ENCODE data around the gene EPS15. TPM values are rescaled to one million over a fixed set of nuclear protein-coding genes. Genes with fewer than 3 reads are reported as not detected.
"Not testable (repeated sequence)": the region's sequence is repeated elsewhere in the genome, so short reads cannot be mapped to it uniquely, and the experiment has no call there.

Gene EPS15
- total RNA-seq, 2 donors from 2014 or later, result 54.2 to 65.4 TPM

DNA sequence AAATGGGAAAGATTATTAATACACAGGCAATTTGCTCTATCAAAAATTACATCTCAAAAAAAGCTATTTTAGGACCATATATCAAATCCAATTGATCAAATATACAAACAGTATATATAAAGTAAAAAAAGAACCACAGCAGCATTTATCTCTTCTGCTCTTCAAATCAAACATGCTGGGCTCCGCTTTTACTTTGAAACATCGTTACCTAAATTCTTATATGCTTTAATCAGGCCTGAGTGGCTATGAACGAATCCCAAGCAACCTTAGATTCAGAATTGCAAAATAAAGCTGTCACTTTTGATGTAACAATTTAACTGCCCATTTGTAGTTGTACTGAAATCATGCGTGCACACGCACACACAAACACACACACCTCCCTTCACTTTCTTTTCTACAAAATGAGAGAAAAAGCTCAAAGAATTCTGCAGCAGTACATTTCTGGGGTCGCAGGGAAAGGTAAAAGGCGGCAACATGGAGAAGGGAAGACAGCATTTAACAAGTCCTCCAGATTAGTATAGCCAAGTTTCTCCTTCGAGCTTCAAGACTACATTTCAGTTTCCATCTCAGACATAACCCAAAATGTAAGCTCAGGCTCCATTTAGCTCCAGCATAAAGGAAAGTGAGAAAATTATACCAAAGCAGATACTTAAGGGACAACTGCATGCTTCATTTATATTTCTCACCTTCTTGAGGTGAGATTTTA, 96.5 kb downstream of the EPS15 start:
- ATAC-seq (replicated peaks), result no peak
- H3K27ac Mint-ChIP-seq, result peak overlapping the region; percentile 27
- no peaks in the 10 kb centered on the region for H3K27me3 Mint-ChIP-seq
- peaks cover 83% of the 10 kb centered on the region for H3K36me3 Mint-ChIP-seq (ENCODE audit: low read depth)
- H3K4me3 Mint-ChIP-seq, result no peak overlapping the region
- H3K9me3 Mint-ChIP-seq, result no peaks in the 10 kb centered on the region
- no peaks in the 10 kb centered on the region for H3K4me1 Mint-ChIP-seq

GRCh38 chr1:51421964-51422363, 97.1 kb downstream of the EPS15 start:
- Mint-ChIP-seq H3K27ac (no peak overlapping the region), H3K4me1 (no peaks in the 10 kb centered on the region), H3K4me3 (no peak overlapping the region), H3K9me3 (no peaks in the 10 kb centered on the region), H3K36me3 (ENCODE audit: low read depth) (peaks cover 77% of the 10 kb centered on the region), H3K27me3 (no peaks in the 10 kb centered on the region)
- ATAC-seq (replicated peaks), result peak; percentile 42

GRCh38 chr1:51420867-51421627, 98.0 kb downstream of the EPS15 start:
- H3K4me3 Mint-ChIP-seq, result no peak overlapping the region
- H3K27me3 Mint-ChIP-seq, result no peaks in the 10 kb centered on the region
- H3K36me3 Mint-ChIP-seq (ENCODE audit: low read depth), result peaks cover 77% of the 10 kb centered on the region
- no peak overlapping the region for H3K27ac Mint-ChIP-seq
- H3K4me1 Mint-ChIP-seq, result peaks cover 2% of the 10 kb centered on the region
- no peaks in the 10 kb centered on the region for H3K9me3 Mint-ChIP-seq
- ATAC-seq (replicated peaks), result no peak

DNA sequence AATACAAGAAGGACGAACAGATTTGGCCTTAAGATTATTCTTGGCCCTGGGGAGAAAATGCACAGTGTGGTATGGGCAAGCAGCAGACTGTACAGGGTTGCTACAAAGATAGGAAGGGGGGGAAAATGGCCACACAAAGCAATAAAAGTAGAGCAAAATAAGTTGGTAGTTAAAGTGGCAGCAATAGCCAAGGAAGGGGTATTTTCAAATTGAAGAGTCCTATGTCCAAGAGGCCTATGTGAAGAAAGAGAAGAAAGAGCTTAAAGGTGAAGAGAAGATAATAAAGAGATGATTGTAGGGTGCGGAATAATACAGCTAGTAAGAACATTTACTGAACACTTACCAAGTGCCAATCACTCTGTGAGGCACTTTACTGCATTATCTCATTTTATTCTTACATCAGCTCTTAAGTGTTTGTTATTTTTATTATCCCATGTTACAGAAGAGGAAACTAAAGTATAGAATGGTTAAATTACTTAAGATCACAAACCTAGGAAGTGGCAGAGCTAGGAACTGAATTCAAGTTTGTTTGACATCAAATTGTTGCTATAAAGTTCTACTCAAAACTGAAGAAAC, 100.6 kb downstream of the EPS15 start:
- Mint-ChIP-seq H3K27me3 (no peaks in the 10 kb centered on the region), H3K4me3 (no peak overlapping the region), H3K9me3 (no peaks in the 10 kb centered on the region), H3K36me3 (ENCODE audit: low read depth) (peaks cover 69% of the 10 kb centered on the region), H3K27ac (no peak overlapping the region), H3K4me1 (peaks cover 4% of the 10 kb centered on the region)
- ATAC-seq (replicated peaks), result no peak

- Mint-ChIP-seq H3K27ac (no peak overlapping the region), H3K27me3 (no peaks in the 10 kb centered on the region), H3K9me3 (no peaks in the 10 kb centered on the region), H3K36me3 (ENCODE audit: low read depth) (peaks cover 67% of the 10 kb centered on the region), H3K4me3 (no peak overlapping the region), H3K4me1 (peaks cover 8% of the 10 kb centered on the region)
- ATAC-seq (replicated peaks), result no peak
Observed at GRCh38 chr1:51417496-51418383, 101.3 kb downstream of the EPS15 start.

DNA sequence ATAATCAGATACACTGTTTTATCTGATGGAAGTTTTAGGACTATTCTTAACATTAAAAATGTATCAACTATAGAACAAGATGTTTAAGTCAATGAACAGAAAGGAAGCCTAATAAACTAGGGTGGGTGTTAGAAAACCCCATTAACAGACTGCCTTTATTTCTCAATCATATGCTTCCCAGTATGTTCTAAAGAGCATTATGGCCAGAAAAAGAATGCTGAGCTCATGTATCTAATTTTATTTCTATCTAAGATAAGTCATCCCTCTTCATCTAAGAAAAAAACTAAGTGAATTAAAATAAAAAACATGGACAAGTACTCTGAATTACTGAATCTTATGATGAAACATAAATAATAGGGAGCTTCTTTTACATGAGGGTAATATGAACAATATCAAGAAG, 102.2 kb downstream of the EPS15 start:
- Mint-ChIP-seq H3K9me3 (no peaks in the 10 kb centered on the region), H3K27me3 (no peaks in the 10 kb centered on the region), H3K4me3 (no peak overlapping the region), H3K36me3 (ENCODE audit: low read depth) (peaks cover 68% of the 10 kb centered on the region), H3K27ac (no peak overlapping the region), H3K4me1 (peaks cover 8% of the 10 kb centered on the region)
- ATAC-seq (replicated peaks), result no peak

DNA sequence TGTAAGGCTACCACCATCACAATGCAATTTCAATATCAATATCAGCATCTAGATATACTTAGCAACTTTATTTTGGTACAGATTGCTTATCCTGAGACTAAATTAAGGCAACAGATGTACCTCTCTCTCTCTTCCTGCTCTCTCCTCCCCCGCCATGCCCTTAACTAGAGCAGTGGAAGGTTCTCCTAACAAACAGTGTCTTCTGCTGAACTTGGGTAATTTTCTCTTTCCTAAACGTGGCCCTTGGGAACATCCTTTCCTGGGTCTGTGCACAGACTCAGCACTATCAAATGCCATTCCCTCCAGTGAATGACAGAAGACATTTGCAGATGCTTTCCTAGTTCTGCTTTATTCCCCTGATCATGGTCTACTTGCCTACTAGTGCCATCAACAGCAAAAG, 103.1 kb downstream of the EPS15 start:
- no peaks in the 10 kb centered on the region for H3K9me3 Mint-ChIP-seq
- peaks cover 8% of the 10 kb centered on the region for H3K4me1 Mint-ChIP-seq
- peaks cover 63% of the 10 kb centered on the region for H3K36me3 Mint-ChIP-seq (ENCODE audit: low read depth)
- no peak for ATAC-seq (replicated peaks)
- H3K27me3 Mint-ChIP-seq, result no peaks in the 10 kb centered on the region
- H3K4me3 Mint-ChIP-seq, result no peak overlapping the region
- no peak overlapping the region for H3K27ac Mint-ChIP-seq

DNA sequence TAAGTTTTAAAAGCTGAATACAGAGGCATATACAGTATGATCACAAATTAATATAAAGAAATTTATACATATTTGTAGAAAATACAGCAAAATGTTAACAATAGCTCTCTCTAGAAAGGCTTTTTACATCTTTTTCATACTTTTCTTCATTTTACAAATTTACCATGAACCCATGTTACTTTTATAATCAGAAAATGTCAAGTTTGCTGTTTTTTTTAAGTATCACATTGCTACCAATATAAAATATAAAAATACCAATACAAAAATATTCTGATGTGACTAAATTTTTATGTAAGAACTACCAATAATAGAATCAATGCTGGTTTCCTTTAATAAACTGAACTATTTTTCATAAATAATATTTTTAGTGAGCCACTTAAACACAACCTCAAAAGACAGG, 104.3 kb downstream of the EPS15 start:
- Mint-ChIP-seq H3K27me3 (no peaks in the 10 kb centered on the region), H3K9me3 (no peaks in the 10 kb centered on the region), H3K4me3 (no peak overlapping the region), H3K36me3 (ENCODE audit: low read depth) (peaks cover 60% of the 10 kb centered on the region), H3K4me1 (peaks cover 8% of the 10 kb centered on the region), H3K27ac (no peak overlapping the region)
- no peak for ATAC-seq (replicated peaks)

DNA sequence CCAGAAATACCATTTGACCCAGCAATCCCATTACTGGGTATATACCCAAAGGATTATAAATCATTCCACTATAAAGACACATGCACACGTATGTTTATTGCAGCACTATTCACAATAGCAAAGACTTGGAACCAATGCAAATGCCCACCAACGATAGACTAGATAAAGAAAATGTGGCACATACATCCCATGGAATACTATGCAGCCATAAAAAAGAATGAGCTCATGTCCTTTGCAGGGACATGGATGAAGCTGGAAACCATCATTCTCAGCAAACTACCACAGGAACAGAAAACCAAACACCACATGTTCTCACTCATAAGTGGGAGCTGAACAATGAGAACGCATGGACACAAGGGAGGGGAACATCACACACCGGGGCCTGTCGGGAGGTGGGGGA, 107.2 kb downstream of the EPS15 start:
- H3K9me3 Mint-ChIP-seq; H3K4me3 Mint-ChIP-seq; H3K4me1 Mint-ChIP-seq; ATAC-seq (replicated peaks); H3K27ac Mint-ChIP-seq; H3K27me3 Mint-ChIP-seq: not testable (repeated sequence)
- peaks cover 67% of the 10 kb centered on the region for H3K36me3 Mint-ChIP-seq (ENCODE audit: low read depth)

DNA sequence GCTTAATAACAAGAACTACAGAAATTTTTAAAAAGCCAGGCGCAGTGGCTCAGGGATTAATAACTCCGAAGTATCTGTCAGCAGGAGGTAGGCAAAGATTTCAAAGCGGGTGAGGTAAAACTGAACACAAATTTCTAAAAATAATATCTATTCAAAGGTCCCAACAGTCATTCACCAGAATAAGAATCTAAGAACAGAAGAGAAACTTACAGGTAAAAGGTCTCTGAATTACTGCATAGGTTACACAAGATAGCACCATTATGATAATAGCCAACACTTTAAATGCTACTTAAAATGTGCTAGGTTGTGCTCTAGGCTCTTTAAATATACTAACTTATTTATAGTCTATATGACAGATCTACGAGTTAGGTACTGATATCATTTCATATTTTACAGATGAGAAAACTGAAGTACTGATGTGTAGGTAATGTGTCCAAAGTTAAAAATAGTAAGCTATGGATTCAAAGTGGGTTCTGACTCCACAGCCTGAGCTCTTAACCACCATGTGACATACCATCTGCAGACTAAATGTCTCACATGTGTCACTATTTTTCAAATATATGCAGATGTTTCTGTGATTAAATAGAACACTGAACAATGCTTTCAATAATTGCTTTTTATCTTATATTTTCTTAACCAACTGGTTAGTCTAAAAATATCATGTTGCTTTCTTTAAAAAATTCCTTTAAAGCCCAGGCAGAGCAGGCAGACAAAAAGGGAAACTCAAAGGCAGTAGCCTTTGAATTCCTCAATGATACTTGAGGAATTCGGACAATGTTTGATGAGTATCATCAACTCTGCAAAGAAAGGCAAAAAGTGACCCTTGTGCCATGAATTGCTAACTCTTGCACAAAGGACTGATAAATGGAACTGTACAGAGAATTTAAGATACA, 108.3 kb downstream of the EPS15 start:
- H3K4me3 Mint-ChIP-seq, result no peak overlapping the region
- no peaks in the 10 kb centered on the region for H3K9me3 Mint-ChIP-seq
- peaks cover 72% of the 10 kb centered on the region for H3K36me3 Mint-ChIP-seq (ENCODE audit: low read depth)
- H3K27ac Mint-ChIP-seq, result no peak overlapping the region
- H3K4me1 Mint-ChIP-seq, result peaks cover 4% of the 10 kb centered on the region
- no peaks in the 10 kb centered on the region for H3K27me3 Mint-ChIP-seq
- no peak for ATAC-seq (replicated peaks)

DNA sequence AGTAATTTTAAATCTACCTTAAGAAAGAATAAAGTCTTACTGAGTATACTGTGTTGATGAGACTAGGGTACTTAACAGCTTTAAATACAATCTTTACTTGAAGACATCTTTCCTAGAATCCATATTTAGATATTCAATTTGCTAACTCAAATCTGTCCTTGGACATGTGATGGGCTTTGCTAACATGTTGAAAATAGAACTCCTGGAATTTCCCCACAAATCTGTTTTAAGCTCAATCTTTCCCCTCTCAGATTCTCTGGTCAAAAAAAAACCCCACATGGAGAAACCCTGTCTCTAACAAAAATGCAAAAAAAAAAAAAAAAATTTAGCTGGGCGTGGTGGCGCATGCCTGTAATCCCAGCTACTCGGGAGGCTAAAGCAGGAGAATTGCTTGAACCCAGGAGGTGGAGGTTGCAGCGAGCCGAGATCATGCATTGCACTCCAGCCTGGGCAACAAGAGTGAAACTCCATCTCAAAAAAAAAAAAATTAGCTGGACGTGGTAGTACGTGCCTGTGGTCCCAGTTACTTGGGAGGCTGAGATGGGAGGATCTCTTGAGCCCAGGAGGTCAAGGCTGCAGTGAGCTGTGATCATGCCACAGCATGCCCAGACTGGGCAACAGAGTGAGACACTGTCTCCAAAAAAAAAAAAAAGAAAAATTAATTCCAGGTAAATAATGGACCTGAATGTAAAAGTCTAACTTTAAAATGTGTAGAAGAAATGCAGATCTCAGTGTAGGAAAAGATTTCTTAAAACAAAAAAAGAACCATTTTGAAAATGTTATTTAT, 109.1 kb downstream of the EPS15 start:
- not testable (repeated sequence) for H3K27me3 Mint-ChIP-seq; ATAC-seq (replicated peaks); H3K9me3 Mint-ChIP-seq; H3K4me1 Mint-ChIP-seq; H3K4me3 Mint-ChIP-seq; H3K27ac Mint-ChIP-seq
- H3K36me3 Mint-ChIP-seq (ENCODE audit: low read depth), result peaks cover 73% of the 10 kb centered on the region

DNA sequence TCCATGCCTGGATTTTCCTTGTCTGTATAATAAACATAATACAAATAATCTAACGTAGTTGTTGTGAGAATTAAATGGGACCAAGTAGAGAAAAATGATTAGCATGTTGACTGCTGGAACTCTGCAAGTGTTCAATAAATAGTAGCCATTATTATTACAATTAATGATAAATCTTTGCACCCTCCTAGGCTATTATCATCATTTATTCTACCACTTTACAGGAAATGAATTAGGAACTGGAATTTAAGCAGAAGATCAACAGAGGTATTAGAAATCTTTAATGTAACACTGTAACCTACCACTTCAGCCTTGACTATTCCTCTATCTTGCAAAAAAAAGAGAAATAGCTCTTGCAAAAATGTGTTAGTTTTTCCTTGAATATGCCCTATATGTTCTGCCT, 126.8 kb downstream of the EPS15 start:
- no peak for ATAC-seq (replicated peaks)
- no peaks in the 10 kb centered on the region for H3K27me3 Mint-ChIP-seq
- H3K4me3 Mint-ChIP-seq, result no peak overlapping the region
- H3K4me1 Mint-ChIP-seq, result no peaks in the 10 kb centered on the region
- H3K9me3 Mint-ChIP-seq, result no peaks in the 10 kb centered on the region
- H3K27ac Mint-ChIP-seq, result no peak overlapping the region
- H3K36me3 Mint-ChIP-seq (ENCODE audit: low read depth), result peaks cover 71% of the 10 kb centered on the region

GRCh38 chr1:51390641-51391040, 128.4 kb downstream of the EPS15 start:
- not testable (repeated sequence) for H3K4me1 Mint-ChIP-seq; H3K9me3 Mint-ChIP-seq; H3K27me3 Mint-ChIP-seq; H3K4me3 Mint-ChIP-seq; ATAC-seq (replicated peaks); H3K27ac Mint-ChIP-seq
- H3K36me3 Mint-ChIP-seq (ENCODE audit: low read depth), result peaks cover 71% of the 10 kb centered on the region

Measured in activated T-helper 17 cell treated with anti-CD3 and anti-CD28 coated beads, Interleukin-2, amount 50 U/mL, for 72 hours (primary cell).